Bronchial epithelial cell (primary cell): ENCODE data around the gene MAB21L1. TPM values are rescaled to one million over a fixed set of nuclear protein-coding genes. Genes with fewer than 3 reads are reported as not detected.

Experiments used
- DNase-seq: peaks from one replicate; pipeline ENCODE4 v3.0.0-alpha.2; 2010; ENCODE audit warnings: low read depth
- FAIRE-seq: peaks from 2 replicates; lab custom pipeline; 2011; peaks lifted over from hg19 to GRCh38; lab: Jason Lieb, UNC
- H3K27me3 ChIP-seq: 2 replicates; pipeline ENCODE4 v1.5.1; 2011; ENCODE audit warnings: low read length; ENCODE audit not compliant: control insufficient read depth, insufficient read depth
- H3K36me3 ChIP-seq: 2 replicates; pipeline ENCODE4 v1.5.1; 2011; ENCODE audit warnings: low read length; ENCODE audit not compliant: control insufficient read depth, insufficient read depth
- H3K4me3 ChIP-seq: 2 replicates; pipeline ENCODE4 v1.5.1; 2011; ENCODE audit warnings: mild to moderate bottlenecking, low read depth, low read length, control low read depth
- total RNA-seq: library from RNA; depleted of rRNA; stranded (reverse); fragments of >200 nt; gene quantifications from 2 replicates; pipeline ENCODE4 v1.2.1, GENCODE V29; 2014
- TF ChIP-seq, protein P1 (sequence below): IDR thresholded peaks from 2 replicates; pipeline ENCODE4 v1.5.1; 2011; ENCODE audit warnings: mild to moderate bottlenecking, moderate library complexity, low read length, control low read depth, inconsistent platforms; ENCODE audit not compliant: insufficient read depth, severe bottlenecking

Gene MAB21L1
- total RNA-seq, 1 donor from 2014 or later: not detected

DNA sequence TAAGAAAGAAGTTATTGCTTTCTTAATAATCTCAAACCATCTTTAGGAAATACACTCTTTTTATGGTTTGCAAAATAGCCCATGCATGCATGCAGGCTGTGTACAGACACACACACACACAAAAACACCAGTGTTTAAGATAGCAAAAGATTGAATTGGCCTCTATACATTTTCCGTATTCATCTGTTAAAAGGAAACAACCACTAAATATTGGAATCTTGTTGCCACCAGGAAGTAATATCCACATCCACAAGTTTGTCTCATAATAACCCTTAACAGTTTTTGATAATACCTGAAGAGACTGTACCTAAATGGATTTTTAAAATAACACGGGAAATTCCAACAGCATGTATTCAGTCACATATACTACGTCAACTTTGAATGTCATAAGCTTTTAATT is 7.3 kb upstream of the MAB21L1 start:
- FAIRE-seq (no peak), DNase-seq (no peak)
- no peaks in the 10 kb centered on the region for H3K27me3 ChIP-seq
- H3K4me3 ChIP-seq: no peak overlapping the region
- TF ChIP-seq, protein P1, sequence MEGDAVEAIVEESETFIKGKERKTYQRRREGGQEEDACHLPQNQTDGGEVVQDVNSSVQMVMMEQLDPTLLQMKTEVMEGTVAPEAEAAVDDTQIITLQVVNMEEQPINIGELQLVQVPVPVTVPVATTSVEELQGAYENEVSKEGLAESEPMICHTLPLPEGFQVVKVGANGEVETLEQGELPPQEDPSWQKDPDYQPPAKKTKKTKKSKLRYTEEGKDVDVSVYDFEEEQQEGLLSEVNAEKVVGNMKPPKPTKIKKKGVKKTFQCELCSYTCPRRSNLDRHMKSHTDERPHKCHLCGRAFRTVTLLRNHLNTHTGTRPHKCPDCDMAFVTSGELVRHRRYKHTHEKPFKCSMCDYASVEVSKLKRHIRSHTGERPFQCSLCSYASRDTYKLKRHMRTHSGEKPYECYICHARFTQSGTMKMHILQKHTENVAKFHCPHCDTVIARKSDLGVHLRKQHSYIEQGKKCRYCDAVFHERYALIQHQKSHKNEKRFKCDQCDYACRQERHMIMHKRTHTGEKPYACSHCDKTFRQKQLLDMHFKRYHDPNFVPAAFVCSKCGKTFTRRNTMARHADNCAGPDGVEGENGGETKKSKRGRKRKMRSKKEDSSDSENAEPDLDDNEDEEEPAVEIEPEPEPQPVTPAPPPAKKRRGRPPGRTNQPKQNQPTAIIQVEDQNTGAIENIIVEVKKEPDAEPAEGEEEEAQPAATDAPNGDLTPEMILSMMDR: no peak
- H3K36me3 ChIP-seq: no peaks in the 10 kb centered on the region

- TF ChIP-seq, protein P1: no peak
- no peaks in the 10 kb centered on the region for H3K36me3 ChIP-seq
- H3K27me3 ChIP-seq: no peaks in the 10 kb centered on the region
- H3K4me3 ChIP-seq: no peak overlapping the region
- FAIRE-seq (no peak), DNase-seq (no peak)
These were observed 6.0 kb upstream of the MAB21L1 start for GRCh38 chr13:35482527-35482926.

GRCh38 chr13:35481777-35482176 is 5.3 kb upstream of the MAB21L1 start:
- TF ChIP-seq, protein P1: no peak
- Histone ChIP-seq H3K27me3 (no peaks in the 10 kb centered on the region), H3K36me3 (no peaks in the 10 kb centered on the region), H3K4me3 (no peak overlapping the region)
- no peak for DNase-seq
- FAIRE-seq: no peak

DNA sequence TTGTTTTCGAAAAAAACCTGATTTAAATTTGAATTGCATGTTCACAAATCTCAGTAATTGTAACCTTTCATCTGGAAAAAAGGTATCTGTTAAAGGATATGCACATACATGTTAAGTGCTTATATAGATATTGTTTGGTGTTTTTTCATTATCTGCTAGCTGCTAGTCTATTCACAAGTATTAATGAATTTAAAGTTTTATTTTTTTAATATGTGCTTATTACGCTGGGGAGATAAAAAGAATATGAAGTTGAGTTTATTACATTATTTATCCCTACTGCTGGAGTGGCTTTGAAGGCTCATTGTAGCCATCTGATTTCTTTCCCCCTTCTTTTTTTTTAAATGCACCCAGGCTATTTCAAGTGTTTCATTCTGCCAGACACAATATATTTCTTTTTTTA is 3.9 kb upstream of the MAB21L1 start:
- Histone ChIP-seq H3K36me3 (no peaks in the 10 kb centered on the region), H3K27me3 (no peaks in the 10 kb centered on the region), H3K4me3 (no peak overlapping the region)
- DNase-seq (no peak), FAIRE-seq (no peak)
- TF ChIP-seq, protein P1: no peak

DNA sequence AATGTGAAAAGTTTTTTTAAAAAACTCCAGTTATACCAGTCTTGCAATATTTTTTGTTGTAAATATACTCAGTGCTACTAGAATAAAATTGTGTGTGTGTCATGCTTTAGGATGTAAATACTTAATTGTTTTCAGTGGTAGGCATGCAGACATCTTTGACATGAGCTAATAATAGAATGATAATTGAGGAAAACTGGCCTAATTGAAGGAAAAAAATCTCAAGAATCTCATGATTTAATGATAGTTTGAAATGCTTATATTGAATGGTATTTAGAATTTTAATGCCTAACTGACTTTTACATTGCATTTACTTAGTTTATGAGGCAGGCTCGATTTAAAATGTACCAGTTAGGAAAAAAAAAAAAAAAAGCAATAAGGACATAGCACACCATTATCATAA is 3.2 kb upstream of the MAB21L1 start:
- Histone ChIP-seq H3K4me3 (no peak overlapping the region), H3K36me3 (no peaks in the 10 kb centered on the region), H3K27me3 (no peaks in the 10 kb centered on the region)
- TF ChIP-seq, protein P1: no peak
- FAIRE-seq (no peak), DNase-seq (no peak)

DNA sequence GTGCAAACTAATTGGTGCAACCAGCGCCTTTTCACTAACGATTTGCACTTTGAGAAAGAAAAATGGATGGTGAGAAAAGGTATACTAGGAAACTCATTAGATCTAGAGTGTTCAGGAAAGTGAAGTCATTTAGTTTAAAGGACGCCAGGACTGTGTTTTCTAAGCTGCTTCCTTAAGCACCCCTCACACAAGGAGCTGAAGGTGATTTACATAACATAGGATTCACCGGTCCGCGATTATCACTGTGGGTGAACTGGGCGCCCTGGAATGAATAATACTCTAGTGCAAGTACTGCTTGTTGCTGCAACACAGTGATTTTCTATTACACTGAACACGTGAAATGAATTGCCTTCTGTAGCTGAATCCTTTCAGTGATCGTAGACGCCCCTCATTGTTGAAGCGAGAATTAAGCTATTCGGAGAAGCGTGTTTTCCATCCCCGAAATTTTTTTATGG is 2.6 kb upstream of the MAB21L1 start:
- TF ChIP-seq, protein P1: no peak
- Histone ChIP-seq H3K27me3 (no peaks in the 10 kb centered on the region), H3K4me3 (no peak overlapping the region), H3K36me3 (no peaks in the 10 kb centered on the region)
- no peak for DNase-seq
- no peak for FAIRE-seq
